SK-N-SH treated with all-trans-retinoic acid at 6 μM for 48 hours (cell line): Measurements from ENCODE around the gene BNC2.

Experiments
- CREB5 ChIP-seq: fragments of 250-450 bp; sonication (Bioruptor Pico); IDR thresholded peaks from 2 replicates; pipeline ENCODE4 v1.5.1; 2020; ENCODE audit warnings: low read depth, mild to moderate bottlenecking, moderate library complexity
- CSDC2 ChIP-seq: fragments of 250-450 bp; sonication (Bioruptor Pico); IDR thresholded peaks from 2 replicates; pipeline ENCODE4 v1.5.0; 2020; ENCODE audit warnings: mild to moderate bottlenecking, moderate library complexity
- OSR1 ChIP-seq: fragments of 250-450 bp; sonication (Bioruptor Pico); IDR thresholded peaks from 2 replicates; pipeline ENCODE4 v1.8.0; 2022; ENCODE audit warnings: moderate library complexity, mild to moderate bottlenecking, inconsistent platforms
- POU6F1 ChIP-seq: fragments of 250-450 bp; sonication (Bioruptor Pico); IDR thresholded peaks from 2 replicates; pipeline ENCODE4 v1.8.0; 2021; ENCODE audit warnings: low read depth, mild to moderate bottlenecking, moderate library complexity, borderline replicate concordance
- RARB ChIP-seq: fragments of 250-450 bp; sonication (Bioruptor Pico); IDR thresholded peaks from 2 replicates; pipeline ENCODE4 v1.8.0; 2021; ENCODE audit warnings: mild to moderate bottlenecking, moderate library complexity
- ZFP30 ChIP-seq: fragments of 450-650 bp; formaldehyde crosslinking; IDR thresholded peaks from 2 replicates; pipeline ENCODE4 v1.5.0; 2022; ENCODE audit warnings: mild to moderate bottlenecking, moderate library complexity

GRCh38 chr9:16884373-16884772 is 13.9 kb upstream of the BNC2 start:
- TF ChIP-seq POU6F1 (no peak), OSR1 (CRISPR knock-in tag) (no peak), RARB (CRISPR knock-in tag) (no peak), CREB5 (CRISPR knock-in tag) (no peak), CSDC2 (no peak), ZFP30 (no peak)
